ENCODE results near the gene FAM174C.
"Not testable (repeated sequence)": the region's sequence is repeated elsewhere in the genome, so short reads cannot be mapped to it uniquely, and the experiment has no call there.

The FAM174C gene

DNA sequence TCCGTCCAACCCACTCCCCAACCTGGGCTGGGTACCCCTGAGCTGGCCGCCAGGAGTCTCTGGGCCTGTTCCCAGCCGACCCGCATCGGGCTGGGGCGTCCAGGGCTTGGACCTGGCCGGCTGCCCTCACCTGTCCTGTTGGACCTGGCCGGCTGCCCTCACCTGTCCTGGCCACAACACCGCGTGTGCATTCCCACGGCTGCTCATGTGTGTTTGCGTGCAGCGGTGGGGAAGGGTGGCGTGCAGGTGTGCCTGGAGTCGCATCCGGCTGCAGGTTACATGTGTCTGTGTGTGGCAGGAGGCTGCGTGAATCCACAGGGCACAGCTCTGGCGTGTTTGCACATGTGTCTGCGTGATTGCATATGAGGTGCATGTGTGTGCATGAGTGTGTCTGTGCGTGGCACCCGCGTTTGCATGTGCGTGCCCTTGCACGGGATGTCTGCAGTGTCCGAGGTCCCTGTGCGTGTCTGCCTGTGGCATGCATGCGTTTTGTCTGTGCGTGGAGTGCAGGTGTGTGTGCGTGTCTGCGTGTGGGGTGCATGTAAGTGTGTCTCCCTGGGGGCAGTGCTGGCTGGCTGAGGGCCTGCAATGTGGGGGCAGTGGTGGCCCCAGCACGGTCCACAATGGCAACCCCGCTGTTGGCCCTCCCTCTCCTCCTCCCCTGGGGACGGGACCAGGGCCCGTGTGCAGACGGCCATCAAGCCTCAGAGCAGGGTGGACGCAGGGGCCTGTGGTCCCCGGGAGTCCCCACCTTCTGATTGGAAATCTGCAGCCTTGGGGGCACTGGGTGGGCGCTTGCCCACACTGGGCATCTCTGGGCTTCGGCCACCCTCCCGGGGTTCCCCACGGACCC, 13.7 kb downstream of the FAM174C start:
- no peak for DNase-seq

DNA sequence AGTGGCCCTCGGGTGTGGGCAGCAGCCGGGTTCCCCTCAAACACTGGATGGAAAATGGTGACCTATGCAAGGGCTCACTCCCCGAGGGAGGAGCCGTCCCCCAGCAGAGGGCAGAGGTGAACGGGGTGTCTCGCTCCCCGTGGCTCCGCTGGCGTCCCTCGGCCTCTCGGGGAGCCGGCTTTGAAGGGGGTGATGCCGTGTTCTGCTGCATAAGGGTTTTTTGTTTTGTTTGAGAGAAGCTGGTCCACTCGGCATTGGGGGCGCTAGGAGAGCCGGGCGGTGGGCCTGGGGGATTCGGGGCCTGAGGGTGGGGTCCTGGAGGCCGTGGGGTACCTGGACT, 14.3 kb downstream of the FAM174C start:
- no peak for DNase-seq

DNA sequence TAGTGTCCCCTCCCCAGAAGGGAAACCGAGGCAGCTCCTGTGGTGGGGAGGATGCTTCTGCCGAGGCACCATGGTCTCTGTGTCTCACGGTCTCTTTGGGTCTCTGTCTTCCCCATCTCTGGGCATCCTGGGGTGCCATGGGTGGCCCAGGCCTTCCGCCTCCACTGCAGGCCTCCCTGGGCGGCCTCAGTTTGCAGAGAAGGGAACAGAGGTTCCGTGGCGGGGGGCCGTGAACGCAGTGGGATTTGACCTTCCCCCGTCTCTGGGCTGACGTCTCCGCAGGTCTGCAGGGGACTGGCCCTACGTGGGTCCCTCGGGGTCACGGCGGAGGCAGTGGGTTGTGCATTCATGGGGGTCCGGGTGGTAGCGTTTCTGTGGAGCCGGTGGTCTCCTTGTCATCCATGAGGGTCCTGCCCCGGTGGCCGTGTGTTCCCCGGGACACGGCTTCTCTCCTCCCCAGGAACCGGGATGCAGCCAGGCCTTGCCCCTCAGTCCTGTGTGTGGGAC, 14.9 kb downstream of the FAM174C start:
- no peak for DNase-seq

DNA sequence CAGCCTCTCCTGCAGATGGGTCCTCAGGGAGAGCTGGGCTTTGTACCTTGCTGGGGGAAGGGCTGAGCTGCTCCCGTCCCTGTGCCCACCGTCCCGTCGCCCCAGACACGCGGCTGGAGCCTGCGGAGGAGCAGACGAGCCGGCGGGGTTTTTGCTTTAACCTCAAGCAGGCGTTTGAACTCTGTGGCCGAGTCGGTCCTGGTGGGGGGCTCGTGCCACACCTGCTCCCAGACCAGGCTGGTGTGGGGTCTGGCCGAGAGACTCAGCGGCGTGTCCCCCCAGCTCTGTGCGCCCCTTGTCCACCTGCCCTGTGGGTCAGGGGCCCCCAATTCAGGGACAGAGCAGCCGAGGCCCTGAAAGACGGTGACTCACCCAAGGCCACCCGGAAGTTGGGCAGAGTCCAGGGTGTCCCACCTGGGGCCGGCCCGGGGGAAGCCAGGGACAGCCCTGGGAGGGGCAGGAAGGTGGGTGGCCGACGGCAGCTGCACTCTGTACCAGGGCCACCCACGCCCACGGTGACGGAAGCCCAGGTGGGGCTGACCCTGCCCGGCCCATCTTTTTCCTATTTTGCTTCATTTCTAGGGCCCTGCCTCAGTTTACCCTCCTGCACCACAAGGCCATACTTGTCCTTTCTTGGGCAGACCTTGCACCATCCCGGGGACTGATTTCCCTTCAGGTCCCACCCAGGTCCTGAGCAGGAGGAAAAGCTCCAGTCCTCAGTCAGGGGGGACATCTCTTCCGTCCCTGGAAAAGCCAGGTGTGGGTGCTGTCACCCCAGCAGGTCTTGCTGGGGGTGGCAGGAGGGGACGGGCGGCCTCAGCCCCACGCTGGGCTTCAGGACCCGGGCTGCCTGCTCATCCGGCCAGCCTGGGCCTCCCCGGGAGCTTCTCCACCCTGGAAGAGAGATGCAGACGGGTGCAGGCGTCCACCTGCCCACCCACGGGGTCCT, 15.6 kb downstream of the FAM174C start:
- DNase-seq, result no peak

DNA sequence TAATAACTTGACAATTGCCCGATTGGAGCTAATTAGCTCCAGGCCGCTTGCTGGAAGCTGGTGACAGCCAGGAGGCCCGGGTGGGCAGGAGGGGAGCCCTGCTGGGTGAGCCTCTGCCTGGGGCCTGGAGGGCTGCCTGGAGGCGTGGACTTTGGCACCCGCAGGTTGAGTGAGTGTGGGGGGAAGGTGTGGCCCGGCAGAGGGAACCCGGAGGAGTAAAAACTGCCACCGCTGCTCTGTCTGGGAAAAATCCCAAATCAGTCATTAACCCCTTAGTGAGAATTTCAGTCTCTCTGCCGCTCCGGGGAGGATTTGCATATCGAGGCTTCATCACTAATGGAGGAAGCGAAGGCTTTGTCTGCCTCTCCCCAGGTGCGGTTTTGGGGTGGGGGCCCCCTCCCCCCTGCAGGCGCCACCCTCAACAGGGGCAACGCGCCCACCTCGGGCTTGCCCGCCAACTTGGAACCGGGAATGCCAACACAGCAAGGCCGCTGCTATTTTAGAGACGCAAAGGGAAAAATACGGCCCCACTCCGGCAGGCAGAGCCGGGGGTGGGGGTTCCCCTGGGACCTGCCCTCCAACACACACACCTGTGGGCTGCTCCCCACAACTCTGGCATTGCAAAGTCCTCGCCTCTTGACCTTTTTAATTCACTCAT, 16.6 kb downstream of the FAM174C start:
- no peak for DNase-seq

DNA sequence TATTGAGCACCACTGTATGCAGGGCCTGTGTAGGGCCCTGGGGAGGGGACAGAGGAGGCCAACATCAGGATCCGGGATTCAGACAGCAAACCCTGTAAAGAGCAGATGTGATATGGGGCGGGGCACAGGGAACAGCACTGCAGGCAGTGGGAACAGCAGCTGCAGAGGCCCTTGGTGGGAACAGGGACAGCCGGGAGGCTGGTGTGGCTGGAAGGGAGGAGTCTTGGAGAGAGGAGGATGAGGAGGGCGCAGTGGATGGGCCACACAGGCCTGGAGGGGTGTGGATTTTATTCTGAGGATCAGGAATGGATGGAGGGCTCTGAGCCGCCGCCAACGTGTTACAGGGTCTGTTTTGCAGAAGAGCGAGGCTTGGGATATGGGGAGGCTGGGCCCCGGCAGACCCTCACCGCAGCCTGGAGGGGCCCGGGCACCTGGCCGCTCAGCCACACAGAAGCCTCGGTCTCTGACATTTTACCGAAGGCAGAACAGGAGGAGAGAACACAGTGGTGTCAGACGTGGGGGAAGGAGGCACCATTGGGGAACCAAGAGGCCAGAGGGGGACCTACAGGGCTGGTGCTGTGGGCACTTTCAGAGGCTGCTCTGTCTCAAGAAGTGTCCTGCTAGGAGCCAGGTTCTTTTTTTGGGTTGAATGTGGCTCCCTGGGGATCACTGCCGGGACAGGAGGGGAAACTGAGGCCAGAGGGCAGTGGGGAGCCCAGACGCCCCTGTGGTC, 17.3 kb downstream of the FAM174C start:
- DNase-seq, result no peak

DNA sequence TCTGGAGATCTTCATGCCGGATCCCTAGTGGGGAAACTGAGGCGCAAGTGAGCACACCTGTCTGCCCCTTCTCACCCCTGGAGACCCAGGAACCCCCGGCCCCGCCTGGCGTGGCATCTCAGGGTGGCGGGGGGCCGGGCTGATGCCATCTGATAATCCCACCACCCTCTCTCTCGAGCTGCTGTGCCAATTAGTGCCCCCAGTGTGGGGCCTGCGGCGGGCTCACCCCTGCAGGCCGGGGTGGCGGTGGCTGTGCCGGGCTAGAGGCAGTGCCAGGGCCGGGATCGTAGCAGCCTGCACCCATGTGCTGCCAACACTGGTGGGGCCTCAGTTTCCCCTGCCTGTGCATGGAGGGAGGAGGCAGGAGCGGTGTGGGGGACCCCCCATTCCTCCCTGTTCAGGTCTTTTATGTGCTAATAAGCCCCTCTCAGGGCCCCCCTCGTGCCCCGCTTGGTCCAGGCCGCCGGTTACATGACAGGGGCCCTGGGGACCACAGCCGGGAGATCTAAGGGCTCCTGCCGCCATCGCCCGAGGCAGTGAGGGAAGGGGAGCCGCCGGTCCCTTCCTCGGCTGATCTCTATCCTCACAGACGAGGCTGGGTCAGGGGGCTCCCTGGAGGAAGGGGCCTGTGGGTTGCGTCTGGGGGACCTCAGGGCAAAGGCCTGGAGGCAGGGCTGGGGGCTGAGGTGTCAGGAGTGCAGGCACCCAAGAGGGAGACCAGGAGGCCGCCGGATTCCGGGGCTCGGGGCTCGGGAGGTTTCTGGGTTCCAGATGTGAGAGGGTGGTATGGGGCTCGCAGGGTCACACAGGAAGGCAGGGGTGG, 18.7 kb downstream of the FAM174C start:
- no peak for DNase-seq

DNA sequence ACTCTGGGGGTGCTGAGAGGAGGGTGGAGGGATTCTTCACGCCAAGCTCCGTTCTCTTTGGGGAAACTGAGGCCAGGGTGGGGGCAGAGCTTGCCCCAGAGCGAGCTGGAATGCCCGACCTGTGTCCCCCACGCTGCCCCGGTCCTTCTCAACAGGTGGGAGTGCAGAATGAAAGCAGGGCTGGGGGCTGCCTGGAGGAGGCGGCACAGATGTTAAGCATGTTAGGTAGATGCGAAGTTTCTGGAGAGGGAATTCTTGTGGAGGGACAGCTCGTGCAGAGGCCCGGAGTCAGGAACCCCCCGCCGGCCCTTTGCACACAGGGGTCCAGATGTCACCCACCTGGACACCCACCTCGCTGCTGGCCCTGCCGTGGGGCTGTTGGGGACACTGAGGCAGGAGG, 19.4 kb downstream of the FAM174C start:
- no peak for DNase-seq

DNA sequence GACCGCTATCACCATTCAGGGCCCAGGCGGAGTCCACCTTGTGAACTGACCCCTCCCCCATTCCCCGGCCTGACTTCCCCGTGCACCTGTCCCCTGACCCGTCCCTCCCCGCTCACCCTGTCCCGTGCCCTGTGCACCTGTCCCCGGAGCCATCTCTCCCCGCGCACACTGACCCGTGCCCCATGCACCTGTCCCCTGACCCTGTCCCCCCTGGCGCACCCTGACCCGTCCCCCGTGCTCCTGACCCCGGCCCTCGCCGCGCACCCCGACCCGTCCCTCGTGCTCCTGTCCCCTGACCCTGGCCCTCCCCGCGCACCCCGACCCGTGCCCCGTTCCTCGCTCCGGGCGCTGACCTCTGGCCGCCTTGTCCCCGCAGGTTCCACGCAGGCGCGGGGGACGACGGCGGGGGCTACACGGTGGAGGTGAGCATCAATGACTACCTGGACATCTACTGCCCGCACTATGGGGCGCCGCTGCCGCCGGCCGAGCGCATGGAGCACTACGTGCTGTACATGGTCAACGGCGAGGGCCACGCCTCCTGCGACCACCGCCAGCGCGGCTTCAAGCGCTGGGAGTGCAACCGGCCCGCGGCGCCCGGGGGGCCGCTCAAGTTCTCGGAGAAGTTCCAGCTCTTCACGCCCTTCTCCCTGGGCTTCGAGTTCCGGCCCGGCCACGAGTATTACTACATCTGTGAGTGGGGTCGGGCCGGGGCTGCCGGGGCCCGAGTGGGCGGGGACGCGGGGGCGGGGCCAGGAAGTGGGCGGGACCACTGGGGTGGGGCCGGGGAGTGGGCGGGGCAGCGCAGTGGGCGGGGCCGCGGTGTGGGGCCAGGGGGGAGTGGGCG, 20.1 kb downstream of the FAM174C start:
- DNase-seq, result no peak

DNA sequence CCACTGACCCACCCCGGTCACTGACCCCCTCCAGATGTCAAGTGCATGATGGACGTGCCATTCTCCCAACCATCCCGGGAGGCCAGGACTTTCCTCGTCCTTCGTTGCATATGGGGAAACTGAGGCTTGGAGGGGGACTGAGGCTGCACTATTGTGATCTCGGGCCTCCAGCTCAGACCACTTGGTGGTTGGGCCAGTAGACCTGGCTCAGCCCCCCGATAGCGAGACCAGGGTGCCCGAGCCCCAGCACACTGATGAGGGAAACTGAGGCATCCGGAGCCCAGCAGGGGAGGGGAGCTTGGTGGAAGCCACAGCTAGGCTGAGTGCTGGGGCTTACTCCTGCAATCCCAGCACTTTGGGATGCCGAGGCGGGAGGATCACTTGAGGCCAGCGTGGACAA, 20.7 kb downstream of the FAM174C start:
- DNase-seq, result no peak

DNA sequence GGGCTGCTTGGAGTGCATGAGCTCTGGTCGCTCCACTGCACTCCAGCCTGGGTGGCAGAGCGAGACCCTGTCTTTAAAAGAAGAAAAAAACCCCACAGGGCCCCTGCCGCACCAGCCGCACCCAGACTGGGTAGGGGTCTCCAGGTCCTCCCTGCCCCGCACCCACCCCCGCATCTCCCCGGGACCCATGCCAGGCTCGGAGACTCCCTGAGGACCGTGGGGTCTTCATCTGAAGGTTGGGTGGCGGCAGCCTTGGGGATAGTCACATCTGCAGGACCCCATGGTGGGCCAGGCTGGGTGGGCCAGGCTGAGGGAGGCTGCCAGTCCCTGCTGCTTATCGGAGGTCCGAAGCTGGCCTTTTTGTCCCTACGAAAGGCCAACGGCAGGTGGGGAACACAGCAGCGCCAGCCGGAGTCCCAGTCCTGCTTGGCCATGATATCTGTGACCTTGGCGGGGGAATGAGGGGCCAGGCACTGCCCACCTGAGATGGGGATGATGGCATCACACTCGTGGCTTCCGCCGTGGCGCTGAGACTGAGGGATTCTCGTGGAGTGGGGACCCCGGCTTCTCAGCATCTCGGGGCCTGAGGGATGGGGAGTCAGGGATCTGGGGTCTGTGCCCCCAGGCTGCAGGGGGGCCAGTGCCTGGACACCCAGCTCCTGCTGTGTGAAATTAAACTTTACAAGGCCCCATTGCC, 21.4 kb downstream of the FAM174C start:
- DNase-seq, result no peak

DNA sequence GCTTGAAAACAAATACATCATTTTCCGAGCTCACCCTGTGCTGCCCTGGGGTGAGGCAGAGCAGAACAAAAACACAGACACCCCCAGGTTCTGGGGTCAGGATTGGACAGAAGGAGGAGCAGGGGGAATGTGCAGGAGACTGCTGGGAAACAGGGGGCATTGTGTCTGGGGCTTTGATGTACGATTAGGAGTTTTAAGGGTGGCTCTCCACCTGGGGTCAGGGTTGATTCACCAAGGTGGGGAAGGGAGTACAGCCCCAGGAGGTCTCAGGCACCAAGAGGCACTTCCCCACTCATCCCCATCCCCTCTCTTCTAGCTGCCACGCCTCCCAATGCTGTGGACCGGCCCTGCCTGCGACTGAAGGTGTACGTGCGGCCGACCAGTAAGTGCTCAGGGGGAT, 22.9 kb downstream of the FAM174C start:
- DNase-seq, result no peak

DNA sequence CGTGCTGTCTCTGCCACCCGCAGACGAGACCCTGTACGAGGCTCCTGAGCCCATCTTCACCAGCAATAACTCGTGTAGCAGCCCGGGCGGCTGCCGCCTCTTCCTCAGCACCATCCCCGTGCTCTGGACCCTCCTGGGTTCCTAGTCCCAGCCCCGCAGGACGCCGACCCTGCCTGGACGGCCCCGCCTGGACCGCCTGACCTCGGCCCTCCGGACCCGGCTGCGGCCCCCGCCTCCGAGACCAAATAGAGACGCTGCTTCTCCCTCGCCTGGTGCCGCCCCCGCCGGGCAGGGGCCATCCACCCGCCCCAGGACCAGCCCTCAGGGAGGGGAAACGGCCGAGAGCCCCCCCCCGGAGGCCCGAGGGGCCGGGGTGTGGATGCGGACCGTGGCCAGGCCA, 24.5 kb downstream of the FAM174C start:
- DNase-seq, result no peak

DNA sequence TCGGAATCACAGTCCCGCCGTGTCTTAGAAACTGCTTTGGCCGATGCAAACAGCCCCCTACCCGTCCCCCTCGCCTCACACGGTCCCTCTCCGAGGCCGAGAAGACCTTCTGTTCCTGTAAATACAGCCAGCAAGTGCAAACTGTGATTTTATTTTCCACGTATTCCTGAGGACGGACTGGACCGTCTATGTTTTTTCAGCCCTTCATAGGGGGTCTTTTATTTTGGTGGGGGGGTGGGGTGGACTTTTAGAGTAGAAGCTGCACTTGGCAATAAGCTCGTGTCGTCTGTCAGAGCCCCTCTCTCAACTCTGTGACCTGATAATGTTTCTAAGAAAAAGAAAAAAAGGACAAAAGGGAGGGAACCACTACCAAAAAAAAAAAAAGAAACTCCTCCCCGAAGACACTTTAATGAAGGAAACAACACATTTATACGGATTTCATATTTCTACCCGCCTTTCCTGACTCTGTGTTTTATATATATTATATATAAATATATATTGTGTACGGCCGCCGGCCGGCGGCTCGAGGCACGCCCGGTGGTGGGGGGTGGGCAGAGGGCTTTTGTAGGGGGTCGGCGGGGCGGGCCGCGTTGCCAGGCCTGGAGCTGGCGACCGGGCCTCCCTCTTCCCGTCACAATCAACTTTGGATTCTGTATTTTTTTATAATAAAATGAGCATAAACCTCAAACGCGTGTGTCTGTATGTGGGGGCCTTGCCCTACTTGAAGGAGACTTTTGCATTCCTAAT, 25.6 kb downstream of the FAM174C start:
- no peak for DNase-seq

DNA sequence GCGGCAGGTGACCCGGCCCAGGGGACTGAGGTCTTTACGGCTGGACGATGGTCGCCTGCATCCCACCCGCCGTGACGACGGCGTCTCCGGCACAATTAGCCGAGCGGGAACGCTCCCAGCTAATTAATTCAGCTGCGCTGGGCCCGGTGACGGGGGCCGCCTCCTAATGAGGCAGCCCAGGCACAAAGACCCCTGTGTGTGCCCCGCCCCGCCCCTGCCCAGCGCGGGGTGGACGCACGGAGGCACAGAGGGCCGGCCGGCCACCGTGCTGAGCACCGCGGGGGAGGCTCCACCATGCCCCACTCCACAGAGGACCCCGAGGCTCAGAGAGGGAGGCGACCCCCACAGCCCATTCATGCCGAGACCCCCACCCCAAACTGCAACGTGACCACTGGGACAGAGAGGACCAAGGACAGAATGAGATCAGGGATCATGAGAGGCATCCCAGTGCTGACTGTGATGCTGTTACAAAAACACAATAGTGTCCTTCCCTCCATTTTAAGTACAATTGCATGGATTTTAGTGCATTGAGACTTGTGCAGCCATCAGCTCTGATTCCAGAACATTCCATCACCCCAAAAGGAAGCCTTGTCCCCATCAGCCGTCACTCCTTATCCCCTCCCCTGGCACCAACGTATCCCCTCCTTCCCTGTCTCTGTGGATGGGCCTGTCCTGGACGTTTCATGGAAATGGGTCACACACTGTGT, 27.4 kb downstream of the FAM174C start:
- no peak for DNase-seq

DNA sequence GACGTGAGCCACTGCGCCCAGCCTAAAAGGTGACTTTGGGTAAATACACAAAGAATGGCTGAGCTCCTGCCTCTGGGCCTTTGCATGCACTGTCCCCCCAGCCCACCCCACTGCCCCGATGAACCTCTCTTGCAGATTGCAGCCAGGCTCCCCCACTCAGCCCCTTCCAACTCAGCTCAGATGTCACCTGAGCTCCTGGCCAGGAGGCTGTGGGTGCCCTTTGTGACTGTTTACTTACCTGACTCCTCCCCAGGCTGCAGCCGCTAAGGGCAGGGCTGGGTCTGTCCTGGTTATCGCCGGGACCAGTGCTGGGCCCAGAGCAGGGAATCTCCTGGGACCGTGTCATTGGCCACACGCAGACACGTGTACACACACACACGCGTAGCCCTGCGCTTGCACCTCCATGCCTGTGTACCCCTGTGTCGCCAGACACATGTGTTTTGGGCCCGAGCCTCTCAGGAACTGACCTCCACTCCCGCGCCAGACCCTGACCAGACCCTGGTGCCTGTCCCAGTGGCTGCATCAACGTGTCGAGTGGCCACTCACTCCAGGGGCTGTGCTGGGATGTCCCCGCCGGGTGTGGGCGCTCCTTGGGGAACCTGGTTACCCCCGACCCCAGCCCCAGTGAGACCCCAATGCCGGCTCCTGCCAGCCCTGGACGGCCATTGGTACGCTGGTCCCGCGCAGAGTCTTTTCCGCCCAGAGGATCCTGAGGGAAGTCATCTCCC, 29.0 kb downstream of the FAM174C start:
- no peak for DNase-seq

DNA sequence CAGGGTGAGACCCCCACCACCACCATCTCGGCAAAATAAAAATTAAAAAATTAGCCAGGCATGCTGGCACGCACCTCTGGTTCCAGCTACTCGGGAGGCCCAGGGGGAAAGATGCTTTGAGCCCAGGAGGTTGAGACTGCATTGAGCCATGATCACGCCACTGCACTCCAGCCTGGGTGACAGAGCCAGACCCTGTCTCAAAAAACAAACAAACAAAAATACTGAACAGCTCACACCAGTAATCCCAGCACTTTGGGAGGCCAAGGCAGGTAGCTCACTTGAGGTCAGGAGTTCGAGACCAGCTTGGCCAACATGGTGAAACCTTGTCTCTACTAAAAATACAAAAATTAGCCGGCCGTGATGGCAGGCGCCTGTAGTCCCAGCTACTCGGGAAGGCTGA, 30.0 kb downstream of the FAM174C start:
- not testable (repeated sequence) for DNase-seq

DNA sequence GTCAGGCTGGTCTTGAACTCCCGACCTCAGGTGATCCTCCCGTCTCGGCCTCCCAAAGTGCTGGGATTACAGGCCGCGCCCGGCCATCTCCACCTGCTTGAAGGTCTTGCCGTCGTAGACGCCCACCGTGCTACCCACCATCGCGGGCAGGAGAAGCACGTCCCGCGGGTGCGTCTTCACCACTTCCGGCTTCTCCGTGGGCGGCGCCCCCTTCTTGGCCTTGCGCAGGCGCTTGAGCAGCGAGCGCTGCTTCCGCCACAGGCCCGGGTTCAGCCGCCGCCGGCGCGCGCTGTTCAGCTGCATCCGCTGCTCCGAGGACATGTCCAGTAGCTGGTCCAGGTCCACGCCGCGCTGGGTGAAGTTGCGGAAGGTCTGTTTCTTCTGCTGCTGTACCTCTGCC, 32.0 kb downstream of the FAM174C start:
- DNase-seq, result no peak
